Measurements from ENCODE around the gene KL.

DNA sequence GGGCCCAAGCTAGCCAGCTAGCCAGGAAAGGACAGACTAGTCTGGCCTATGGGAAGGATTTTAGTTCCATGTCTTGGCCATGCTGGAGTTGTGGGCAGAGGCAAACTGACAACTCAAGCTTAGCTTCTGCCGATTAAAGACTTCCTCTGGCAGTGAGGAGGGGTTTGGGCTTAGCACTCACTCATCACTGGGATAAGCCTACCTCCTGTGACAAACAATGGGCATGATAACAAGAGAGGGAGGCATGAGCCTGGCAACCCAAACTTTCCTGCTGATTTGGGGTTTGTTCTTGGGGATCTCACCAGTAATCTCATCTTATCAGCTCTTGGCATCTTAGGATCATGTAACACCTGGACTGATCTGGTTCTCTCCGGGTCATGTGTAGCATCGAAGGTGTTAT is 83.6 kb downstream of the KL start:
- TF ChIP-seq, protein P1, sequence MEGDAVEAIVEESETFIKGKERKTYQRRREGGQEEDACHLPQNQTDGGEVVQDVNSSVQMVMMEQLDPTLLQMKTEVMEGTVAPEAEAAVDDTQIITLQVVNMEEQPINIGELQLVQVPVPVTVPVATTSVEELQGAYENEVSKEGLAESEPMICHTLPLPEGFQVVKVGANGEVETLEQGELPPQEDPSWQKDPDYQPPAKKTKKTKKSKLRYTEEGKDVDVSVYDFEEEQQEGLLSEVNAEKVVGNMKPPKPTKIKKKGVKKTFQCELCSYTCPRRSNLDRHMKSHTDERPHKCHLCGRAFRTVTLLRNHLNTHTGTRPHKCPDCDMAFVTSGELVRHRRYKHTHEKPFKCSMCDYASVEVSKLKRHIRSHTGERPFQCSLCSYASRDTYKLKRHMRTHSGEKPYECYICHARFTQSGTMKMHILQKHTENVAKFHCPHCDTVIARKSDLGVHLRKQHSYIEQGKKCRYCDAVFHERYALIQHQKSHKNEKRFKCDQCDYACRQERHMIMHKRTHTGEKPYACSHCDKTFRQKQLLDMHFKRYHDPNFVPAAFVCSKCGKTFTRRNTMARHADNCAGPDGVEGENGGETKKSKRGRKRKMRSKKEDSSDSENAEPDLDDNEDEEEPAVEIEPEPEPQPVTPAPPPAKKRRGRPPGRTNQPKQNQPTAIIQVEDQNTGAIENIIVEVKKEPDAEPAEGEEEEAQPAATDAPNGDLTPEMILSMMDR (IDR thresholded peaks at IDR 0.05) = no peak
- TF ChIP-seq POLR2A (IDR thresholded peaks at IDR 0.05) = no peak
